HG03571 (cell line): ENCODE results near the gene DHX16.

ENCODE experiments used
- ATAC-seq: cut with Tn5 transposase; IDR thresholded peaks from one replicate; pipeline ENCODE4 v1.9.1; 2021; ENCODE audit not compliant: unreplicated experiment

The DHX16 gene

GRCh38 chr6:30610065-30610464 lies 62.7 kb downstream of the DHX16 start:
- no peak for ATAC-seq

GRCh38 chr6:30603961-30604360 lies 68.8 kb downstream of the DHX16 start:
- ATAC-seq: no peak
